Measurements from ENCODE around the gene CHRM5.

- TF ChIP-seq CTCF (IDR thresholded peaks at IDR 0.05 in 2 of 3, conservative IDR thresholded peaks at IDR 0.05 in 1 of 3; ENCODE audit: insufficient read depth in 2 of 3, low read depth in 1 of 3, low read length in 3 of 3) = no peak
- TF ChIP-seq RNF219 (CRISPR knock-in tag; IDR thresholded peaks at IDR 0.05) = no peak
- TF ChIP-seq CEBPB (tag; IDR thresholded peaks at IDR 0.05) = no peak
- TF ChIP-seq MEF2A (IDR thresholded peaks at IDR 0.05; ENCODE audit: control insufficient read depth, low read depth, low read length) = no peak
- no peak for TF ChIP-seq FOXA3 (CRISPR knock-in tag; conservative IDR thresholded peaks at IDR 0.05 in 1 of 2, IDR thresholded peaks at IDR 0.05 in 1 of 2)
- no peak for TF ChIP-seq USF2 (CRISPR knock-in tag; IDR thresholded peaks at IDR 0.05)
- no peak for TF ChIP-seq ZBTB40 (IDR thresholded peaks at IDR 0.05)
- TF ChIP-seq ZBTB40 (CRISPR knock-in tag; IDR thresholded peaks at IDR 0.05) = no peak
- no peak for TF ChIP-seq ADNP (tag; IDR thresholded peaks at IDR 0.05)
- TF ChIP-seq ETV6 (IDR thresholded peaks at IDR 0.05; ENCODE audit: borderline replicate concordance in 1 of 2, low read depth in 2 of 2, low read length in 1 of 2) = no peak
- no peak for TF ChIP-seq ETV6 (CRISPR knock-in tag; IDR thresholded peaks at IDR 0.05; ENCODE audit: borderline replicate concordance)
- no peak for TF ChIP-seq ZBTB17 (CRISPR knock-in tag; IDR thresholded peaks at IDR 0.05)
- no peak for TF ChIP-seq RCOR1 (IDR thresholded peaks at IDR 0.05; ENCODE audit: borderline replicate concordance in 1 of 2, low read depth in 2 of 2, low read length in 2 of 2)
- TF ChIP-seq KAT2B (IDR thresholded peaks at IDR 0.05; ENCODE audit: low read depth, low read length) = no peak
Observed at GRCh38 chr15:33959844-33960548, 8.3 kb upstream of the CHRM5 start.

Measured in K562 (cell line).